B cell (primary cell): ENCODE results near the gene CEP55.

ENCODE experiments used
- EZH2 ChIP-seq: IDR thresholded peaks from 2 replicates; pipeline ENCODE4 v1.6.1; 2012; ENCODE audit warnings: borderline replicate concordance, low read depth, mild to moderate bottlenecking, moderate library complexity, low read length; ENCODE audit not compliant: insufficient read depth, poor library complexity, severe bottlenecking
- TF ChIP-seq, protein P1 (sequence below): fragments of 200-600 bp; IDR thresholded peaks from one replicate; pipeline ENCODE4 v1.8.0; 2022; ENCODE audit warnings: antibody characterized with exemption, mild to moderate bottlenecking

DNA sequence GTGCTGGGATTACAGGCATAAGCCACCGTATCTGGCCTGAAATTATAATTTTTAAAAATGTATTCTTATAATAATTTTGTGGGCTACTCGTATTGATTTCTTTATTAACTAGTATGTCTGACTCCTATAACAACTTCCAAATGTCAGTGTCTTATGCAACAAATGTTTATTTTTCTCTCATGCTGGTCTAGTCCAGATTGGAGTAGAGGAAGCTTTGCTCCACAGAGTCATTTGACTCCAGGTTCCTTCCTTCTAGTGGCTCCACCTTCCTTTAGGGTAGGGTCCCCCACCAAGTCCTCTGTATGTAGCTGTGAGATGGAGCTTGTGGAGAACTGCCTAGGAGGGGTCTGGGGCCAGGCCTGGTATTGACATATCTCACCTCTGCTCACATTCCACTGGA, 8.7 kb downstream of the CEP55 start:
- TF ChIP-seq, protein P1, sequence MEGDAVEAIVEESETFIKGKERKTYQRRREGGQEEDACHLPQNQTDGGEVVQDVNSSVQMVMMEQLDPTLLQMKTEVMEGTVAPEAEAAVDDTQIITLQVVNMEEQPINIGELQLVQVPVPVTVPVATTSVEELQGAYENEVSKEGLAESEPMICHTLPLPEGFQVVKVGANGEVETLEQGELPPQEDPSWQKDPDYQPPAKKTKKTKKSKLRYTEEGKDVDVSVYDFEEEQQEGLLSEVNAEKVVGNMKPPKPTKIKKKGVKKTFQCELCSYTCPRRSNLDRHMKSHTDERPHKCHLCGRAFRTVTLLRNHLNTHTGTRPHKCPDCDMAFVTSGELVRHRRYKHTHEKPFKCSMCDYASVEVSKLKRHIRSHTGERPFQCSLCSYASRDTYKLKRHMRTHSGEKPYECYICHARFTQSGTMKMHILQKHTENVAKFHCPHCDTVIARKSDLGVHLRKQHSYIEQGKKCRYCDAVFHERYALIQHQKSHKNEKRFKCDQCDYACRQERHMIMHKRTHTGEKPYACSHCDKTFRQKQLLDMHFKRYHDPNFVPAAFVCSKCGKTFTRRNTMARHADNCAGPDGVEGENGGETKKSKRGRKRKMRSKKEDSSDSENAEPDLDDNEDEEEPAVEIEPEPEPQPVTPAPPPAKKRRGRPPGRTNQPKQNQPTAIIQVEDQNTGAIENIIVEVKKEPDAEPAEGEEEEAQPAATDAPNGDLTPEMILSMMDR, result no peak
- no peak for TF ChIP-seq EZH2
